SK-N-SH (cell line): Measurements from ENCODE around the gene PRSS3.

Source experiments
- FOSL2 ChIP-seq: IDR thresholded peaks from 2 replicates; pipeline ENCODE4 v1.4.0; 2012; ENCODE audit warnings: low read depth, mild to moderate bottlenecking, moderate library complexity, borderline replicate concordance
- PBX3 ChIP-seq: IDR thresholded peaks from 2 replicates; pipeline ENCODE4; 2012
- REST ChIP-seq: IDR thresholded peaks from 2 replicates; pipeline ENCODE4 v1.6.1; 2012; ENCODE audit warnings: mild to moderate bottlenecking, low read depth, low read length, moderate library complexity
- TF ChIP-seq, protein P1 (sequence below): fragments of 200-600 bp; sonication (generic); IDR thresholded peaks from 2 replicates; pipeline ENCODE4 v1.6.1; 2017; ENCODE audit warnings: antibody characterized with exemption, mild to moderate bottlenecking, moderate library complexity

GRCh38 chr9:33797837-33798236 lies 2.5 kb downstream of the PRSS3 start:
- TF ChIP-seq, protein P1, sequence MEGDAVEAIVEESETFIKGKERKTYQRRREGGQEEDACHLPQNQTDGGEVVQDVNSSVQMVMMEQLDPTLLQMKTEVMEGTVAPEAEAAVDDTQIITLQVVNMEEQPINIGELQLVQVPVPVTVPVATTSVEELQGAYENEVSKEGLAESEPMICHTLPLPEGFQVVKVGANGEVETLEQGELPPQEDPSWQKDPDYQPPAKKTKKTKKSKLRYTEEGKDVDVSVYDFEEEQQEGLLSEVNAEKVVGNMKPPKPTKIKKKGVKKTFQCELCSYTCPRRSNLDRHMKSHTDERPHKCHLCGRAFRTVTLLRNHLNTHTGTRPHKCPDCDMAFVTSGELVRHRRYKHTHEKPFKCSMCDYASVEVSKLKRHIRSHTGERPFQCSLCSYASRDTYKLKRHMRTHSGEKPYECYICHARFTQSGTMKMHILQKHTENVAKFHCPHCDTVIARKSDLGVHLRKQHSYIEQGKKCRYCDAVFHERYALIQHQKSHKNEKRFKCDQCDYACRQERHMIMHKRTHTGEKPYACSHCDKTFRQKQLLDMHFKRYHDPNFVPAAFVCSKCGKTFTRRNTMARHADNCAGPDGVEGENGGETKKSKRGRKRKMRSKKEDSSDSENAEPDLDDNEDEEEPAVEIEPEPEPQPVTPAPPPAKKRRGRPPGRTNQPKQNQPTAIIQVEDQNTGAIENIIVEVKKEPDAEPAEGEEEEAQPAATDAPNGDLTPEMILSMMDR: no peak
- TF ChIP-seq REST (no peak), FOSL2 (no peak), PBX3 (no peak)
